Heart left ventricle (tissue), 16 donors: ENCODE data around the gene MTFMT. TPM values are rescaled to one million over a fixed set of nuclear protein-coding genes. Genes with fewer than 3 reads are reported as not detected.

Source experiments
- ATAC-seq, 4 donors: fragments of 200-7000 bp; cut with Tn5 transposase; one replicate each; pipeline ENCODE4 v1.9.1; 2020 to 2022; ENCODE audit warnings: moderate library complexity in 4 of 4, mild to moderate bottlenecking in 3 of 4, moderate number of reproducible peaks in 1 of 4
- DNase-seq, 5 donors: peaks; one replicate each; pipeline ENCODE4 v3.0.0-alpha.2; 2020
- H3K27ac ChIP-seq, 12 donors: fragments of 200-600 bp; sonication (generic) in 4 of 12; one replicate each; pipeline versions ENCODE4 v1.5.0 to v1.8.0; 2016 to 2022; ENCODE audit warnings: mild to moderate bottlenecking in 2 of 12
- H3K27me3 ChIP-seq, 9 donors: fragments of 200-600 bp; sonication (generic) in 2 of 9; one replicate each; pipeline versions ENCODE4 v1.5.1 to v1.8.0; 2016 to 2022; ENCODE audit warnings: mild to moderate bottlenecking in 3 of 9
- H3K36me3 ChIP-seq, 9 donors: fragments of 200-600 bp; sonication (generic) in 2 of 9; one replicate each; pipeline versions ENCODE4 v1.5.0 to v1.8.0; 2018 to 2022; ENCODE audit warnings: mild to moderate bottlenecking in 2 of 9
- H3K4me1 ChIP-seq, 12 donors: fragments of 200-600 bp; sonication (generic) in 4 of 12; one replicate each; pipeline versions ENCODE4 v1.5.0 to v1.8.0; 2016 to 2022; ENCODE audit warnings: mild to moderate bottlenecking in 3 of 12
- H3K4me3 ChIP-seq, 12 donors: fragments of 200-600 bp; sonication (generic) in 4 of 12; one replicate each; pipeline versions ENCODE4 v1.5.0 to v1.8.0; 2017 to 2022; ENCODE audit warnings: mild to moderate bottlenecking in 9 of 12, moderate library complexity in 4 of 12
- H3K9me3 ChIP-seq, 12 donors: fragments of 200-600 bp; sonication (generic) in 4 of 12; one replicate each; pipeline versions ENCODE4 v1.5.0 to v1.8.0; 2016 to 2022; ENCODE audit warnings: mild to moderate bottlenecking in 1 of 12
- CTCF ChIP-seq, 12 donors: fragments of 200-600 bp; sonication (generic) in 4 of 12; IDR thresholded peaks; one replicate each; pipeline versions ENCODE4 v1.5.0 to v1.8.0; 2018 to 2022; ENCODE audit warnings: antibody characterized with exemption in 12 of 12, mild to moderate bottlenecking in 5 of 12
- POLR2A ChIP-seq, 2 donors: fragments of 450-650 bp; IDR thresholded peaks; one replicate each; pipeline ENCODE4 v1.6.1; 2017; ENCODE audit warnings: antibody characterized with exemption in 2 of 2, mild to moderate bottlenecking in 2 of 2, moderate library complexity in 2 of 2
- WGBS, 4 donors: extraction: QIAGEN DNeasy Blood & Tissue Kit in 2 of 4; methylation state at CpG; one replicate each; pipeline versions ENCODE4 v1.1.5 to v1.1.7; 2013 to 2018; 5-methylcytosine and 5-hydroxymethylcytosine counted together
- intact Hi-C, 10 donors: fragments of 100-400 bp; cut with DNase I; formaldehyde crosslinking; loops; one replicate each; pipeline versions ENCODE4 v1.11.1 to v1.14.2; 2022
- polyA plus RNA-seq, 2 donors: library from polyadenylated mRNA; stranded (reverse); fragments of 200-250 nt; gene quantifications; one replicate each; pipeline ENCODE4 v1.2.3, GENCODE V29; 2013
- total RNA-seq, 9 donors: library from RNA; depleted of rRNA in 2 of 9; stranded (reverse); fragments of >200 nt in 2 of 9; fragmentation: NEBNext Ultra II Directional in 3 of 9; extraction: Animal tissue kit (Norgen Biotek cat#: 25700) in 3 of 9; gene quantifications; one replicate each; pipeline versions ENCODE4 v1.1.0 to v1.2.4, GENCODE V29; 2016 to 2023
- donor health status: ischemic (EF 13 %, LVEDD 7.1; RV severe dilation, severe dysfunction).
- donor health status: healthy with polysubstance abuse.
- donor health status: DM: no; HTN: yes; CAD: no.
- donor health status: DM: no; HTN: no; CAD: no.
- donor health status: ischemic (EF 25% LVEDD 6.9; RV normal size, moderate dysfunction).
- donor health status: ischemic (EF 25% LVEDD 5.7; RV mildly dilated, moderate dysfunction).
- donor health status: healthy.
- donor health status: DM: yes; HTN: yes; CAD: no.
- donor health status: ischemic (EF 35%, LVEDD 5.7; RV mildly dilated, moderate dysfunction).
- donor health status: nonischemic (EF 11% LVEDD 7.7; RV severe dilation, severe dysfunction).
- donor health status: DM: yes; HTN: yes; CAD: no.
- donor health status: PGD.
- donor health status: ischemic (EF 29% LVEDD 5.4; RV normal size, mild dysfunction).
- donor health status: nonischemic (EF 23%, LVEDD 6.1; RV moderate dilation, normal function).

The MTFMT gene
- total and polyA plus RNA-seq, 11 donors = 6.0 to 41.0 (median 19.4) TPM

DNA sequence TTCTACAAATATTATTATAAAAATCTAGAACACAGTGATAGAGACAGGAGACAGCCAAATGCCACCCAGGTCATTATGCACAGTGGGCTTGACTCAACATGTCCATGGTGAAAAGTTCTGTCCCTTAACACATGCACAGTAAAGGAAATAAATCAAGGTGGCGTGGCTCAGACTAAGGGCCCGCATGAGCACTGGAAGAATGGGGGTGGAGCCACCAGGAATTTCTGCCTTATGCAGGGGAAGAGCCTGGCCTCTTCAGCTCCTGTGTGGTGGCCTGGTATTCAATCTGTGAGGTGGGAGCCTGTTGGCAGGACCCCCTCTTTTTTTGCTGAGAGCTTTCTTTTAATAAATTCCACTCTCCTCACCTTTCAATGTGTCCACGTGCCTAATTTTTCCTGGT lies 22.6 kb downstream of the MTFMT start:
- Histone ChIP-seq H3K27me3 (no peaks in the 10 kb centered on the region), H3K4me1 (no peaks in the 10 kb centered on the region), H3K4me3 (no peak overlapping the region), H3K36me3 (peaks cover 0 to 80% (median 39%) of the 10 kb centered on the region in 9 donors), H3K9me3 (no peaks in the 10 kb centered on the region), H3K27ac (no peak overlapping the region)
- DNase-seq = no peak
- ATAC-seq = no peak
- 94 to 99% (median 97%) methylated on average over 3 of the region's 3 CpGs for WGBS, 4 donors
- TF ChIP-seq POLR2A (IDR thresholded peaks at IDR 0.05) (no peak), CTCF (IDR thresholded peaks at IDR 0.05) (no peak)
- intact Hi-C loops = no loop called here

GRCh38 chr15:65004993-65005392 lies 24.4 kb downstream of the MTFMT start:
- Histone ChIP-seq H3K9me3 (no peaks in the 10 kb centered on the region), H3K4me3 (no peak overlapping the region), H3K27ac (no peak overlapping the region), H3K27me3 (no peaks in the 10 kb centered on the region), H3K4me1 (no peaks in the 10 kb centered on the region), H3K36me3 (peaks cover 0 to 75% (median 31%) of the 10 kb centered on the region in 9 donors)
- WGBS, 4 donors = 77 to 89% (median 84%) methylated on average over 3 of the region's 3 CpGs
- no peak for TF ChIP-seq POLR2A (IDR thresholded peaks at IDR 0.05)
- TF ChIP-seq CTCF (IDR thresholded peaks at IDR 0.05) = no peak
- ATAC-seq (no peak), DNase-seq (no peak)
- intact Hi-C loops = no loop called here

- no peaks in the 10 kb centered on the region for H3K4me1 ChIP-seq
- no peaks in the 10 kb centered on the region for H3K9me3 ChIP-seq
- DNase-seq (no peak), ATAC-seq (no peak)
- no peak overlapping the region for H3K4me3 ChIP-seq
- TF ChIP-seq CTCF (IDR thresholded peaks at IDR 0.05) (no peak), POLR2A (IDR thresholded peaks at IDR 0.05) (no peak)
- 84 to 95% (median 92%) methylated on average over 4 of the region's 4 CpGs for WGBS, 4 donors
- peaks cover 0 to 20% (median 12%) of the 10 kb centered on the region in 9 donors for H3K36me3 ChIP-seq
- H3K27me3 ChIP-seq = no peaks in the 10 kb centered on the region
- no peak overlapping the region for H3K27ac ChIP-seq
- intact Hi-C loops = no loop called here
These were observed 31.6 kb downstream of the MTFMT start for GRCh38 chr15:64997745-64998375.

- 70 to 82% (median 76%) methylated on average over 5 of the region's 5 CpGs for WGBS, 4 donors
- ATAC-seq (no peak), DNase-seq (no peak)
- no peak overlapping the region for H3K27ac ChIP-seq
- no peak for TF ChIP-seq CTCF (IDR thresholded peaks at IDR 0.05)
- no peak for TF ChIP-seq POLR2A (IDR thresholded peaks at IDR 0.05)
- H3K36me3 ChIP-seq = peaks cover 0 to 12% (median 5%) of the 10 kb centered on the region in 9 donors
- H3K27me3 ChIP-seq = no peaks in the 10 kb centered on the region
- H3K4me3 ChIP-seq = no peak overlapping the region
- no peaks in the 10 kb centered on the region for H3K9me3 ChIP-seq
- H3K4me1 ChIP-seq = no peaks in the 10 kb centered on the region
- intact Hi-C loops = no loop called here
These were observed 32.4 kb downstream of the MTFMT start for GRCh38 chr15:64997066-64997465.
